ENCODE data around the gene DMRT1.

Gene DMRT1

DNA sequence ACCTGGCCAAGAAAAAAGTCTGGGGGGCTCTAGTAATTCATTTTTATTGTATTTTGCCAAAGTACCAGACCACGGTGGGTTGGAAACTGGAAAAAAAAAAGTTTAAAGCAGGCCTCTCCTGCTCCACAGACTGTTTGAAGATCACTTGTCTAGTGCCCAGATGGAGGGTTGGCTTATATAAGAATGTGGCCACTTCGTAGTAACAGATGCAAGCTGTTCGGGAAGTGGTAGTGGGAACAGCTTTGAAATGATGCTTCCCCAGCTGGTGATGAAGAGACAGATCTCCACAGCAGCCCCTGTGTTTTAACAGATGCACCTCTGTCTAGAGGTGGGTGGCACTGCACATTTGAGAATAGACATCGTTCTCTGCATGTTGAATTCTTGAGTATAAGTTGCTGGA lies 80.7 kb downstream of the DMRT1 start:
- DNase-seq (ENCODE audit: low read depth in 3 of 3, low spot score in 1 of 3) = no peak

DNA sequence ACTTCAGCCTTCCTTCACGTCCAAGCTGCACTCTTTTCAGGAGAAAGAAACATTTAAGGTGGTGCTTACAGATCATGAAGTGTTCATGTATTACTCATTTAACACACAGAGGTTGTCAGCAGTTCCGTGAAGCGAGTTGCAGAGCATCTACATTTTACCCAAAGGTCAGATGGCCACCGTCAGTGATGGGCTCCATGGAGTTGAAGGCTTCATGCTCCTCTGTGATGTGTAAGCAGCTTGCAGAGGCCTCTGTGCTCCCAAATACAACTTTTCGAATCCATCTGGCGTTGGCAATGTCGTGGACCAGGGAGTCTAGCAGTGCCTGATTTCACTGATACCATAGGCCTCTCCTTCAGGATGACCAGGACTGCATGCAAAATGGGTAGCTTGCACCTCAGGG lies 81.2 kb downstream of the DMRT1 start:
- no peak for DNase-seq (ENCODE audit: low read depth in 3 of 3, low spot score in 1 of 3)

DNA sequence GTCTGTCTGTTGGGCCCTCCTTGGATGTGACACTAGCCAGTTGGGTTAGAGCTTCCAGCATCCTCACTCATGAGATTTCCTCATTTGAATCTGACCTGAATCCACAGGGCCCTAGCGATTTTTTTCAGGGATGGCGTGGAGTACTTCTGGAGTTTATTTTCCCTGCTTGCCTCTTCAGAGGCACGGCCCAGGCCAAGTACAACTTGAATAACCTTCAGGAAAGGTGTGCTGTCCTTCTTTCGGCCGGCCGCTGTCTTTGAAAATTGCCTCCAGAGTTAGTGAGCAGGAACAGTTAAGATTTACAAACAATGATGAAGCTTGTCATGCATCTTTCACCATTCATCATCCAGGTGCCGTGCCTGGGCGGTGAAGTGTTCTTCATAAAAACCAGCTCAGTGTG lies 85.5 kb downstream of the DMRT1 start:
- DNase-seq (ENCODE audit: low read depth in 3 of 3, low spot score in 1 of 3) = no peak

DNA sequence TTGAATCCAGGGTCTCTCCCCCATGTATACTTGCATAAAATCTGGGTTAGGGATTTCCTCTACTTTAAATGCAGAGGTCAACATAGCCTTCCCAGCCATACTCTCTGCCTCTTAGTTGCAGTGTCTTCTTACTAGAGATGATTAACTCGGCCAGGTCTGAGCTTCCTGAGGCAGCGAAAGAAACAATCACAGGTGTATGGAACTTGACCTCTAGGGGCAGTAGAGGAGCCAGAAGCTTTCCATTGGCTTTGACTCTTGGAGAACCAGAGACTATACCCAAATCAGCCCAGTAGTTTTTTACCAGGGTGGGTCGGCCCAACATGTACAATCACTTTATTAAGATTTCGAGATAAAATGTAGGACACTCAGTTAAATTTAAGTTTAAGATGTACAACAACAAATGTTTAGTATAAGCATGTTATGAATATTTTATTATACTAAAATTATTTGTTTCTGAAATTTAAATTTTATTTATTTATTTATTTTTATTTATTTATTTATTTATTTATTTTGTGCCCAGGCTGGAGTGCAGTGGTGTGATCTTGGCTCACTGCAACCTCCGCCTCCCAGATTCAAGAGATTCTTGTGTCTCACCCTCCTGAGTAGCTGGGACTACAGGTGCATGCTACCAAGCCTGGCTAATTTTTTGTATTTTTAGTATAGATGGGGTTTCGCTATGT lies 87.0 kb downstream of the DMRT1 start:
- DNase-seq (ENCODE audit: low read depth in 3 of 3, low spot score in 1 of 3) = no peak

DNA sequence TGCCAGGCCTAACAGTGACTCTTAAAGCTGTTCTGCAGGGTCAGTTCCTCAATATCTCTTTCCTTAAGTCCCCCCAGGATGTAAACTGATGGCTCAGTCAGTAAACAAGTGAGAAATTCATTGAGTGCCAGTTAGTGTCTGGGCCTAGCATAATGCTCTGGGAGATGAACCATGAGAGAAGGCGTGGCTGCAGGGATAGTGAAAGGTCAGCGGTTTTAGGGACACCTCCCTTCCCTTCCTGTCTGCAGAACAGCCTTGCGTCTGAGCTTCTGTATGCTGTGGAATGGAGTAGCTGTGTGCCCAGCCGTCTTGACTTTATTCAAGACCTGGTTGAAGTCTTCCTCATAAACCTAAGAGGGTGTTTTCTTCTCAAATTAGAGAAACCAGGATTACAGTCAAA lies 88.2 kb downstream of the DMRT1 start:
- DNase-seq (ENCODE audit: low read depth in 3 of 3, low spot score in 1 of 3) = no peak

DNA sequence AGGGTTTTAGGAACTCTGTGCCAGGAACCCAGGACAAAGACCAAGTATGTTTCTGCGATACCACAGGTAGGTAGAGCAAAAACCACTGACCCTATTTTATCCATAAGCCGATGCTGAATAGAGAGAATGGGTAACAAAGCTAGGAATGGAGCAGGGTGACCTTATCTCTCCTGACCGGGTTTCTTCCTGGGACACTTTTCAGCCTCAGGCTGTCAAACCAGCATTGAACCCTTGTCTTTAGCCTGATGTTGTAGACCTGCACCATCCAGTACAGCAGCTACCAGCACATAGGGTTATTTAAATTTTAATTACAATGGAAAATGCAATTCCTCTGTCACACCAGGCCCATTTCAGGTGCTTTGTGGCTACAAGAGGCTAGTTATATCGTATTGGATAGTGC lies 91.9 kb downstream of the DMRT1 start:
- DNase-seq (ENCODE audit: low read depth in 3 of 3, low spot score in 1 of 3) = no peak

DNA sequence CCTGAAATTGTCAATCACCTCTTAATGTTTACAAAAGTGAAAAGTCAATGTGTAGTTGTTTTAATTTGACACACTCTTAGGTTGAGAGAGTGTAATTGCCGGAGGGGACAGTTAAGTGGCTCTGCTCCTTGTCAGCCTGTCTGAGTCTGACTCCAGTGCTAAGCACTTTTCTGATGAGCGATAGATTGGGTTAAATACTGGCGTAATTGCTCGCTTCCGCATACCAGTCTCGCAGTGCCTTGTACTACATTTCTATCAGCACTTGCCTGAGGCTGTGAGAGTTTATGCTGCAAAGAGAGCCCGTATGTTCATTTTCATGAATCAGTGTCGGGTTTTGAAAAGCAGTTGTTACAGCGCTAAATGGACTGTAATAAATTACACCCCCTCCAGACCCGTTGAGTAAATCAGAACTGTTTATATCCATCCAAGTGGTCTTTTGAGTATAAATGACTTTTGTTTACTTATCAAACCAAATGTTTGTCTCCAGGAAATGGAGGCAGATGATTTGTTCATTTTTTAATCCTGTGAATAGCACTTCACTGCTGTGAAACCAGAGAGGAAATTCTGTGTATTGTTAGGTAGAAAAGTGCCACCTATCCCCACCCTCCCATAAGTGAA lies 94.0 kb downstream of the DMRT1 start:
- no peak for DNase-seq (ENCODE audit: low read depth in 3 of 3, low spot score in 1 of 3)

DNA sequence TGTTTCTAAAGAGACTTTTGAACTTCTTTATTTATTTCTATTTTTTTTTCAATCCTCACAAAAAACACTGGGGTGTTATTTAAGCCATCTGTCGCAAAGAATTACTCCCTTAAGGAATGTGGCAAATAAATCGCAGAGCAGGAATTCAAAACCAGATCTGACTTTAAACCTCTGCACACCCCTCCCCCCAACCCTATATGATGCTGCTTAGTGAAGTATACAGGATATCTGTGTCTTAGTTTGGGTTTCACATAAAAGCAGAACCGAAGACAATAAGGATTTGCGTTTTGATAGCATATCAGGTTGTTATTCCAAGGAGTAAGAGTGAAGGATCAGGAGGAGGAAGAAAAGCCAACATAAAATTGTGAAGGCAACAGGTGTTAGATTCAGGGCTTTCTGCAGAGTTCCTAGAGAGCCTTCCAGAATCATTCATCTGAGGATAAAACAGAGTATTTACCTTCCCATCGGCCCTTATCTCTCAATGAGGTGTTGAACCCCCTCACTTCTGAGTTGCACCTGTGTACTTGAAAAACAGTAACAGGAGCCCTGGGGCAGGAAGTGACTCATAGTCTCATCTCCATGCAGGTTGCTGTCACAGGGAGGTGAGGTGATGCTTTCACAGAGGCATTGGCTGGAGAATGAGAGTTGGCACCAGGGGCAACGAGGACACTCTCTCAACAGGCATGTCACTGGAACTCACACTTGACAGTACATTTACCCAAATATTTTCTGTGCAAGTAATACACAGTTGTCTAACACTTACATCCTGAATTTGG lies 101.5 kb downstream of the DMRT1 start:
- DNase-seq (ENCODE audit: low read depth in 3 of 3, low spot score in 1 of 3) = no peak

DNA sequence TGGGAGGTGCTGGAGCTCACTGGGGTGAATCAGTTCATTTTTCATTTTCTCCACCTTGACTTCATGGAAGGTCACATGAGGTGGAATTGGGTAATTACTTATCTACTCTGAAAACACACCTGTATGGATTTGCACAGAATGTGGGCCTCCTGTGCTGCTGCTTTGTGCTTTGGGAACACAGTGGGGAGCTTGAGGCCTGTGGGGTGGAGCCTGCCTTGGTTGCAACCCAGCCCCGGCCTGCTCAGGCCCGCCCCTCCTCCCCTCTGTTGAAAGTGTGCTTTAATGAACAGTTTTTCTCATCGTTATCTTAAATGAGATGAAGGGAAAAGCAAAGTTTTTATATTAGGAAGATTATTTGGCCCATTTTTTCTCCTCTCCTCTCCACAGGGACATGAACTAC lies 106.5 kb downstream of the DMRT1 start:
- no peak for DNase-seq (ENCODE audit: low read depth in 3 of 3, low spot score in 1 of 3)

DNA sequence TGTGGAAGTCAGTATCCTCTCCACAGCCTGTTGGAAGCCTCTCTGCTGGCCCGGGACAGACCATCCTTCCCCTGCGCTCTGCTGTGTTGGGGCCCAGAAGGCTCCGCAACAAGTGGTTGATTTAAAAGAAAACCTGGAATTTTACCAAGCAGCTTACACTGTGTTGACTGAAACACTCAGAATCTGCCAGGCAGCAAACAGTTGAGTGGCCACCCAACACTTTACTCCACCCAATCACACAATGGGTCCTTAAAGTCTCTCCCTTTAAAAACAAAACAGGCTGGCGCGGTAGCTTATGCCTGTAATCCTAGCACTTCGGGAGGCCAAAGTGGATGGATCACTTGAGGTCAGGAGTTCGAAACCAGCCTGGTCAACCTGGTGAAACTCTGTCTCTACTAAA lies 107.0 kb downstream of the DMRT1 start:
- no peak for DNase-seq (ENCODE audit: low read depth in 3 of 3, low spot score in 1 of 3)

DNA sequence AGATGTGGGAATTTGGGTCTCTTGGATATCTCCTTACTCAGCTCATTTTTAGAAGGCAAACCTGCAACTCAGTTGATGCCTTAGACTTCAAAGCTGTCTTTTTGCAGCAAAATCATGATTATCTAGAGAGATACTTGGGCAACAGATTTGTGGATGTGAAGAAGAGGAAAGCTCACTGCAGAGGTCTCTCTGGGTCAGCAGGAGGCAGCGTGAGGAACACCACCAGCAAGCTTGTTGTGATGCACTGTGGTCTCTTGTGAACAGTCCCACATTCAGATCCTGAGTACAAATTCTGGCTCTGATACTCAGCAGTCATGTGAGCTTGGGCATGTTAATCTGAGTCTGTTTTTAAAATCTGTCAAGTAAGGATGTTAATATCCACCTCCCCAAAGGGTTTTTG lies 108.6 kb downstream of the DMRT1 start:
- DNase-seq (ENCODE audit: low read depth in 3 of 3, low spot score in 1 of 3) = no peak

DNA sequence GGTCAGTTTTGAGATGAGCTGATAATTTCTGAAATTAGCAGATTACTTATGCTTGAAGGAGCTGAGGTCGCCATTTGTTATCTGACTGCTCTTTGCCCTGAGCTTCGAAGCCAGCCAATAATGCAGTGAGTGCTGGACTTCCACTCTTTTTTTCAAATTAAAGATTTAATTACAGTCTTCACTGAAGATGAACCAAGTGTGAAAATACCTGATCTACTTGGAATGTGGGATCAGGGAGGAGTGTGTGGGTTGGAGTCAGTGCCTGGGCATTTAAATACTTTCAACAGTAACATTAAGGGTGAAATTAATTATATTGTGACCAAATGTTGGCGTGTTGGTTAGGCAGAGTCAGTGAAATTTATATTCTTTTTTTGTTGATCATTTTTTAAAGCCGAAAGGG lies 111.0 kb downstream of the DMRT1 start:
- DNase-seq (ENCODE audit: low read depth in 3 of 3, low spot score in 1 of 3) = no peak

DNA sequence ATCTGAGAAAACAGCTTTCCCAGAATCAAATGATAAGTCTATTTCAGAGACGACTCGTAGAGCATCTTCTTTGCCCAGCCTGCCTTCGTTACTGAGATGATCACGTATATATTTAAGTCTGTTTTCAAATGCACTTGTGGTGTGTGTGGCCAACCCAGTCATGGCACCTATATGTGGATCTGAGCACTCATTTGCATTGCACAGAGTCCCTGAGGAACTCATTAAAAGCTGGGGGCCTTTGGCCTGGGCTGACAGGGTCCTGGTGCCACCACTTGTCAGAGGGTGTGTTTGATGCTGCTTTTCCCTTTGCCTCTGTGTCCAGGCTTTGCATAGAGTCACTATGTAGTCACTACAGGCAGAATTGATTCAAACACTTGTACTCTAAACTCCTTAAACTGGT lies 117.6 kb downstream of the DMRT1 start:
- DNase-seq (ENCODE audit: low read depth in 3 of 3, low spot score in 1 of 3) = no peak

DNA sequence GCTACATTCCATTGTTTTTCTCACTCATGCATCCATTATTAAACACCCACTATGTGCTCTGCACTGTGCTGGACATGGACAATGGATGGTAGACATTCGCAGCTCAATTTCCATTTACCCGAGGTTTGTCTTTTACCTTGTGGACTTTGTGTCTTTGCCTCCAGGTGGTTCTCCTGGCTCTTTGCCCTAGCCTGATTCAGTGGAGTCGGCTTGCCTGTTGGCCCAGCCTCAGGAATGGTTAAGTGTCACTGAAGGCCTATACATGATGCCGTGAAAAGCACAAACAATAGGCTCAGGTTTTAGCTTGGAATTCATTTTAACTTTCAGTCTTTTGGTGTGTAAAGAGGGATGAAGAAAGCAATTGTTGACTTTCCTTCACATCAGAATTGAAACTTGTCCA lies 118.4 kb downstream of the DMRT1 start:
- DNase-seq (ENCODE audit: low read depth in 3 of 3, low spot score in 1 of 3) = no peak

DNA sequence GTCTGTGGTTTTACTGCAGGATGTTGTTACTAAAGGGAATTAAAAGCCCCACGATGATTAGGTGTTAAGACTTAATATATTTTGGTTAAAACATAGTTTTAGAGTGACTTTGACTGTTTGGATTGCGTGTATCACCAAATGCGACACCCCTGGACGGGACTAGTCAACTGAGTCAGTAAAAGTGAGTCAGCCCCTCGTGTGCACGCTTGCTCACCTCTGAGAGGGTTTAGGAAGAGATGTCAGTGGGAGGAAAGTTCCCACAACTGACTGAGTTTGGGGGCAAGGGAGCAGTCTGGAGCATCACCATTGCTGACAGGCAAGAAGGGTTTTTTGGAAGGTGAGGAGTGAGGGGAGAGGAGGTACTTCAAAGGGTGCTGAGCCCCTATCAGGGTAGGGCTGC lies 120.5 kb downstream of the DMRT1 start:
- DNase-seq (ENCODE audit: low read depth in 3 of 3, low spot score in 1 of 3) = no peak

DNA sequence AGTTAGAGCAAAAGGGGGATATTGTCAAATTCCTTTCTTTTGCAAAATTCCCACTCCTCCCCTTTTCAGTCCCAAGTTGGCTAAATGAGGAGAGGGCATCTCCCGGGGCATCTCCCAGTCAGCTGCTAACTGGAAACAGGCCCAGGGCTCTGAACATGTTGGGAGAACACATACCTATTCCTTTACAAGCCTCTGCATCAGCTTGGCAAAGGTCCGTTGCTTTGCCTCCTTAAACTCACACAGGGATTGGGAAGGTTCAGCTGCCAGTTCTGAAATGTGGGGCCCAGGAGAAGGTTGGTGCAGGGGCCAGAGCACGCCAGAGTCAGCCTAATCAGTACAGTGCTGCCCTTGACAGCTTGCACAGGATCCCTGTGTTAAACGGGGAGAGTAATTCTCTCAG lies 124.0 kb downstream of the DMRT1 start:
- no peak for DNase-seq (ENCODE audit: low read depth in 3 of 3, low spot score in 1 of 3)

DNA sequence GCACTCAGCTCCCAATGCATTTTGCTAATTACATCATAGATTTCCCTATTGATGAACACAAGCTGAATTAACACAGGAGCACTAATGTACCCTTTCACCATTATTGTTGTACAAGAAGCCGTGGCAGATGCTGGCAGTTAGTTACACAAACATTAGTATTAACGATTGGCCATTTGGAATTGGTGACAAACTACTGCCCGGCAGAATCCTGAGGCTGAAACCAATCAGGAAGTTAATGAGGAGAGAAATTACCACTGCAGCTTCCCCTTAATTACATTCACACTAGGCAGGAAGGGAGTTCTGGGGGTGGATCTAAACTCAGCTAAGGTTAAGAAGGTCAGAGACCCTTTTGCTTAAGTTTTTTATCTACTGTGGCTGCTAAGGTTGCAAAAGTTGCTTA lies 125.4 kb downstream of the DMRT1 start:
- no peak for DNase-seq (ENCODE audit: low read depth in 3 of 3, low spot score in 1 of 3)

DNA sequence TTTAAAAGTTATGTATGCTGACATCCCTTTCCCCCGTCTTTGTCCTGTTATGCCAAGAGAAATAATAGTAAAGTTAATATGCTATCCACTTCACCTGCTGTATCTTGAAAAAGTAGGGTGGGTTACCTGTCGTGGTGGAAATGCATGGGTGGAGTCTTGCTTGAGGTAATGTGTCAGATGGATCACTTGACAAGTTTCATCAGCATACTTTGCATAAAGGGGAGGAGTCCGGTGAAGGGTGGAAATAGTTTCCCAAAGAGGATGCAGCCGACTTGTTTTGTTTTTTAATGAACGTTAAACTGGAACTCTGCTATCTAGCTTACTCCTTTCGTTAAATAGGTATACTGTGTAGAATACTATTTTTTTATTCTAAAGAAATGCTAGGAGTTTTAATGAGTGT lies 125.9 kb downstream of the DMRT1 start:
- no peak for DNase-seq (ENCODE audit: low read depth in 3 of 3, low spot score in 1 of 3)

DNA sequence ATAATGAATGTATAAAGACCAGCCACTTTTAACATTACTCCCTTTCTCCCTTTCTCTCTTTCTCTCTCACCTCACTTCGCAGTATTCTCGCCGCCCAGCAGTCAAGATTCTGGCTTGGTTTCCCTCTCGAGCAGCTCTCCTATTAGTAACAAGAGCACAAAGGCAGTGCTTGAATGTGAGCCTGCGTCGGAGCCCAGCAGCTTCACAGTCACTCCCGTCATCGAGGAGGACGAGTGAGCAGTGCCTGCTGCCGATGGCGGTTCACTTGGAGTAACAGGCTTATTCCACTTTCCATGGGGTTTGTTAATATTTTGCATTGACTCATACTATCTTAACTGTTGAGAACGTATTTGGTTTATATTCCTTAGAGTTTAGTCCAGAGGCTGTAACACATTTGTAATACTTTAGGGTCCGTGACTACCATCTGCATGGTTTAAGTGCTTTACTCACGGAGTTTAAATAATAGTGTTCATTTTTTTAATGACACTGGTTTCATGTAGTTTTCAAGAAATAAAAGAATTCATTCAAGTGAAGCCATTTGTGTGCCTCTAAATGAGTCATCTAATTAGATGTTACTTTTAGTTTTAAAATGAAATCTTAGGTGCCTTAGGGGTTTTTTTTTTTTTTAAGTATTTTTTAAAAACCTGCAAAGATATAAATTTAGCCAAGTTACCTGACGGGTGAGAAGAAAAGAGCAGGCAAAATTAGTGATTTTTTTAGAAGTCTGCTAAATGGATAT lies 126.6 kb downstream of the DMRT1 start:
- DNase-seq (ENCODE audit: low read depth in 3 of 3, low spot score in 1 of 3) = no peak

DNA sequence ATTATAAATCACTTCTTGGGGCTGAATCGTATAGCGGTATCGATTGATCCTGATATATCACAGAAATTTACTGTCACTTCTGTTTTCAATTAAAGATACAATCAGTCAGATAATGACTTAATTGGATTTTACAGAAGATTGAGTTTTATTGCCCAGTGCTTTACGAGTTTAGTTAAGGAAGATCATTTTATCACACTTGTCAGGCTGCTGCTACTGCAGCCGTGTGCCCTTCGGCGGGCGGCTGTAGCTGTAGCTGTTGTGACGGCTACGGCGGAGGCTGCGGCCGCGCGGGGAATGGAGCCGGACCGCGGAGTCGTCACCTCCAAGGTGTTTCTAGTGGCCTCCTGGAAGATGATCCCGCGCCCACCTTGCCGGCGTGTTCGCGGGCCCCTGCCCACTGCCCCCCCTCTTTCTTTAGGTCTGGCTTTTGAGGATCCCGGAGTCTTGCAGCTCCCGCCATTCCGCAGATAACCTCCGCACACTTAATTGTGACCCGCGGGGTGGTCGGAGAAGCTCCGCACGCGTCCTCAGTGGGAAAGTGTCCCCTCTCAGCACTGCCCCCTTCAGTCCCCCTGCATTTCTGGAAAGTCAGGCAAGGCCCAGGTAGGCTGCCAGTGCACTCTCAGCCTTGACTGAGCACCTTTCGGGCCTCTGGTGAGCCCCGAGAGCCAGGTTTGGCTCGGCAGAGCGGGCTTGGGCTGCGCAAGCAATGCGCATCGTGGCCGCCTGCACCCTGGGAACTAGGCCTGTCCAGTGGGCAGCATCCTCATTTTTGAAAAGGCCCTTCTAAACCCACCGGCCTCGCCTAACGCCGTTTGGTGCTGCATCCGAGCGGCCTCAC lies 128.0 kb downstream of the DMRT1 start:
- DNase-seq (ENCODE audit: low read depth in 3 of 3, low spot score in 1 of 3) = no peak
